ENCODE data around the gene CCDC85B.
A peak's percentile ranks its signal among the peaks of the same experiment; 100 is the strongest.

The CCDC85B gene

GRCh38 chr11:65918211-65919140, 28.0 kb downstream of the CCDC85B start, which contains the start of gene C11orf68:
Gene C11orf68 (minus strand): TSS chr11:65919062. CDS start chr11:65919031, 31 bp downstream.
- in situ Hi-C loops (cut with HindIII; ENCODE audit: low pct_ligation_motif_present, low pct_unique_long_range_greater_than_20kb, low sequenced_read_pairs): no loop called here

GRCh38 chr11:65919141-65919572, 28.7 kb downstream of the CCDC85B start, which contains the start of gene DRAP1:
Gene DRAP1 (plus strand): TSS chr11:65919426. CDS start chr11:65919502, 76 bp downstream.
- in situ Hi-C loops (cut with HindIII; ENCODE audit: low pct_ligation_motif_present, low pct_unique_long_range_greater_than_20kb, low sequenced_read_pairs): no loop called here
- DNase-seq: peak; percentile 94

More at GRCh38 chr11:65918211-65919140, 28.0 kb downstream of the CCDC85B start, which contains the start of gene C11orf68:
- peak; percentile 16 for DNase-seq

GRCh38 chr11:65919573-65920371, 29.3 kb downstream of the CCDC85B start:
- in situ Hi-C loops (cut with HindIII; ENCODE audit: low pct_ligation_motif_present, low pct_unique_long_range_greater_than_20kb, low sequenced_read_pairs): no loop called here
- DNase-seq: peak; percentile 9

GRCh38 chr11:65920372-65920802, 29.9 kb downstream of the CCDC85B start:
- in situ Hi-C loops (cut with HindIII; ENCODE audit: low pct_ligation_motif_present, low pct_unique_long_range_greater_than_20kb, low sequenced_read_pairs): no loop called here
- no peak for DNase-seq

- in situ Hi-C loops (cut with HindIII; ENCODE audit: low pct_ligation_motif_present, low pct_unique_long_range_greater_than_20kb, low sequenced_read_pairs): no loop called here
- no peak for DNase-seq
Observed at GRCh38 chr11:65921033-65921555, 30.6 kb downstream of the CCDC85B start.

- in situ Hi-C loops (cut with HindIII; ENCODE audit: low pct_ligation_motif_present, low pct_unique_long_range_greater_than_20kb, low sequenced_read_pairs): no loop called here
- no peak for DNase-seq
Observed at GRCh38 chr11:65921876-65922275, 31.4 kb downstream of the CCDC85B start.

- DNase-seq: no peak
- in situ Hi-C loops (cut with HindIII; ENCODE audit: low pct_ligation_motif_present, low pct_unique_long_range_greater_than_20kb, low sequenced_read_pairs): no loop called here
Observed at GRCh38 chr11:65922565-65922964, 32.1 kb downstream of the CCDC85B start.

- in situ Hi-C loops (cut with HindIII; ENCODE audit: low pct_ligation_motif_present, low pct_unique_long_range_greater_than_20kb, low sequenced_read_pairs): no loop called here
- no peak for DNase-seq
Observed at GRCh38 chr11:65925397-65925796, 34.9 kb downstream of the CCDC85B start.

- in situ Hi-C loops (cut with HindIII; ENCODE audit: low pct_ligation_motif_present, low pct_unique_long_range_greater_than_20kb, low sequenced_read_pairs): no loop called here
- no peak for DNase-seq
Observed at GRCh38 chr11:65927904-65928397, 37.5 kb downstream of the CCDC85B start.

- in situ Hi-C loops (cut with HindIII; ENCODE audit: low pct_ligation_motif_present, low pct_unique_long_range_greater_than_20kb, low sequenced_read_pairs): no loop called here
- DNase-seq: no peak
Observed at GRCh38 chr11:65928667-65929066, 38.2 kb downstream of the CCDC85B start.

GRCh38 chr11:65931773-65932557, 41.5 kb downstream of the CCDC85B start:
- in situ Hi-C loops (cut with HindIII; ENCODE audit: low pct_ligation_motif_present, low pct_unique_long_range_greater_than_20kb, low sequenced_read_pairs): no loop called here
- DNase-seq: no peak

- no peak for DNase-seq
- in situ Hi-C loops (cut with HindIII; ENCODE audit: low pct_ligation_motif_present, low pct_unique_long_range_greater_than_20kb, low sequenced_read_pairs): no loop called here
Observed at GRCh38 chr11:65932558-65932919, 42.1 kb downstream of the CCDC85B start.

- DNase-seq: no peak
- in situ Hi-C loops (cut with HindIII; ENCODE audit: low pct_ligation_motif_present, low pct_unique_long_range_greater_than_20kb, low sequenced_read_pairs): no loop called here
Observed at GRCh38 chr11:65934014-65934413, 43.5 kb downstream of the CCDC85B start.

GRCh38 chr11:65937766-65938165, 47.3 kb downstream of the CCDC85B start:
- no peak for DNase-seq
- in situ Hi-C loops (cut with HindIII; ENCODE audit: low pct_ligation_motif_present, low pct_unique_long_range_greater_than_20kb, low sequenced_read_pairs): no loop called here

All from ACHN (cell line).